Fibroblast of peridontal ligament (primary cell): Measurements from ENCODE around the gene POU2F2.
A peak's percentile ranks its signal among the peaks of the same experiment; 100 is the strongest.

Source experiments
- DNase-seq: peaks from one replicate; pipeline ENCODE4 v3.0.0-alpha.2; 2010; ENCODE audit errors: extremely low read depth

POU2F2 gene

DNA sequence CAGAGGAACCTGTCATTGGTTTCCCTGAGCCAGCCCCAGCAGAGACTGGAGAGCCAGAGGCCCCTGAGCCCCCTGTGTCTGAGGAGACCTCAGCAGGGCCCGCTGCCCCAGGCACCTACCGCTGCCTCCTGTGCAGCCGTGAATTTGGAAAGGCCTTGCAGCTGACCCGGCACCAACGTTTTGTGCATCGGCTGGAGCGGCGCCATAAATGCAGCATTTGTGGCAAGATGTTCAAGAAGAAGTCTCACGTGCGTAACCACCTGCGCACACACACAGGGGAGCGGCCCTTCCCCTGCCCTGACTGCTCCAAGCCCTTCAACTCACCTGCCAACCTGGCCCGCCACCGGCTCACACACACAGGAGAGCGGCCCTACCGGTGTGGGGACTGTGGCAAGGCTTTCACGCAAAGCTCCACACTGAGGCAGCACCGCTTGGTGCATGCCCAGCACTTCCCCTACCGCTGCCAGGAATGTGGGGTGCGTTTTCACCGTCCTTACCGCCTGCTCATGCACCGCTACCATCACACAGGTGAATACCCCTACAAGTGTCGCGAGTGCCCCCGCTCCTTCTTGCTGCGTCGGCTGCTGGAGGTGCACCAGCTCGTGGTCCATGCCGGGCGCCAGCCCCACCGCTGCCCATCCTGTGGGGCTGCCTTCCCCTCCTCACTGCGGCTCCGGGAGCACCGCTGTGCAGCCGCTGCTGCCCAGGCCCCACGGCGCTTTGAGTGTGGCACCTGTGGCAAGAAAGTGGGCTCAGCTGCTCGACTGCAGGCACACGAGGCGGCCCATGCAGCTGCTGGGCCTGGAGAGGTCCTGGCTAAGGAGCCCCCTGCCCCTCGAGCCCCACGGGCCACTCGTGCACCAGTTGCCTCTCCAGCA lies 52.1 kb downstream of the POU2F2 start:
- DNase-seq = no peak

DNA sequence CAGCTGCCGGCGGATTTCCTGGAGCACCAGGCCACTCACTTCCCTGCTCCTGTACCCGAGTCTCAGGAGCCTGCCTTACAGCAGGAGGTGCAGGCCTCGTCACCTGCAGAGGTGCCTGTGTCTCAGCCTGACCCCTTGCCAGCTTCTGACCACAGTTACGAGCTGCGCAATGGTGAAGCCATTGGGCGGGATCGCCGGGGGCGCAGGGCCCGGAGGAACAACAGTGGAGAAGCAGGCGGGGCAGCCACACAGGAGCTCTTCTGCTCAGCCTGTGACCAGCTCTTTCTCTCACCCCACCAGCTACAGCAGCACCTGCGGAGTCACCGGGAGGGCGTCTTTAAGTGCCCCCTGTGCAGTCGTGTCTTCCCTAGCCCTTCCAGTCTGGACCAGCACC lies 53.0 kb downstream of the POU2F2 start:
- no peak for DNase-seq

DNA sequence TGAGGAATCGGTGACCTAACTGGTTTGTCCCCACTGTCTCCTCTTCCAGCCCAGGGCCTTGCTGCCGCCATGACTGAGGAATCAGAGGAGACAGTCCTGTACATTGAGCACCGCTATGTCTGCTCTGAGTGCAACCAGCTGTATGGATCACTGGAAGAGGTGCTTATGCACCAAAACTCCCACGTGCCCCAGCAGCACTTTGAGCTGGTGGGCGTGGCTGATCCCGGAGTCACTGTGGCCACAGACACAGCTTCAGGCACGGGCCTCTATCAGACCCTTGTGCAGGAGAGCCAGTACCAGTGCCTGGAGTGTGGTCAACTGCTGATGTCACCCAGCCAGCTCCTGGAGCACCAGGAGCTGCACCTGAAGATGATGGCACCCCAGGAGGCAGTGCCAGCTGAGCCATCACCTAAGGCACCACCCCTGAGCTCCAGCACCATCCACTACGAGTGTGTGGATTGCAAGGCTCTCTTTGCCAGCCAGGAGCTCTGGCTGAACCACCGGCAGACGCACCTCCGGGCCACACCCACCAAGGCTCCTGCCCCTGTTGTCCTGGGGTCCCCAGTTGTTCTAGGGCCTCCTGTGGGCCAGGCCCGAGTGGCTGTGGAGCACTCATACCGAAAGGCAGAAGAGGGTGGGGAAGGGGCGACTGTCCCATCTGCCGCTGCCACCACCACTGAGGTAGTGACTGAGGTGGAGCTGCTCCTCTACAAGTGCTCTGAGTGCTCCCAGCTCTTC lies 53.5 kb downstream of the POU2F2 start:
- no peak for DNase-seq

DNA sequence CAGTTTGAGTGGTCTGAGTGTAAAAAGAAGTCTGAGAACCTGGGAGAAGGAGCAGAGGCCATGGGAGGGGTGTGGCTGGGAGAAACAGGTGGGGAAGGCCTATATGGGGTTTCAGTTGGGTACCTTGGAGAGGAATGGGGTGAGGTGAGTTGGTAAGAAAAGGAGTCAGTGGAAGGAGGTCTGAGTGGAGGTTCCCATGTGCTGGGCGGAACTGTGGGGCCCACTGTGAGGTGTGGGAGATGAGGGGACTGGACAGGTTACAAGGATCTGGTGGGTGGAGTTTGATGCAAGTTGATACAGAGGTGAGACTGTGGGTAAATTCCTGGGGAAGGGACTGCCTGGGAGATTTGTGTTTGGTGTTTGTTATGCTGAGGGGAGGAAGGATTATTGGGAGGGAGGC lies 54.2 kb downstream of the POU2F2 start:
- DNase-seq = no peak

DNA sequence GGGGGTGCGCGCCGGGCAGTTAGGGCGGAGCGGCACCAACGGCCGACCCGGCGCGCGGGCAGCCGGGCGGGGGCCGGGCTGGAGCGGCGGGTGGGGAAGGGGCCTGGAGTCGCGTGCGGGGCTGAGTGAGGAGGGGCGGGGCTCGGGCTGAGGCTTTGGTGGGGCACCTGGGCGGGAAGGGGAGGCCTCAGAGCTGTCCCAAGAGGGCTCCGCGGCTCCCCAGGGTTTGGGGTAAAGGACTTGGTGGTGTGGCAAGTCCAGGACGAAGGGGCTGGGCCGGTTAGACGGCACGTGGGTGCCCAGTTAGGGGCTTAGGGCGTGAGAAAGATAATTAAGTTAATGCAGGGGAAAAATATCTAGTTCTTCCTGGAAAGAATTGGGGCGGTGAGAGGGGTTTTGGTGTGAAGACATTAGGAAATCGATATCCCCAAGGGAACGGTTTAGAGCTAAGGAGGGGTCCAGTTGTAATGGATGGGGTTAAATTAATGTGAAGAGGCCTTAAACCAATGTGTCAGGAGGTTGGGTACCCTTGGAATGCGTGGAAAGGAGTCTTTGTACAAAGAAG lies 55.8 kb downstream of the POU2F2 start:
- no peak for DNase-seq

DNA sequence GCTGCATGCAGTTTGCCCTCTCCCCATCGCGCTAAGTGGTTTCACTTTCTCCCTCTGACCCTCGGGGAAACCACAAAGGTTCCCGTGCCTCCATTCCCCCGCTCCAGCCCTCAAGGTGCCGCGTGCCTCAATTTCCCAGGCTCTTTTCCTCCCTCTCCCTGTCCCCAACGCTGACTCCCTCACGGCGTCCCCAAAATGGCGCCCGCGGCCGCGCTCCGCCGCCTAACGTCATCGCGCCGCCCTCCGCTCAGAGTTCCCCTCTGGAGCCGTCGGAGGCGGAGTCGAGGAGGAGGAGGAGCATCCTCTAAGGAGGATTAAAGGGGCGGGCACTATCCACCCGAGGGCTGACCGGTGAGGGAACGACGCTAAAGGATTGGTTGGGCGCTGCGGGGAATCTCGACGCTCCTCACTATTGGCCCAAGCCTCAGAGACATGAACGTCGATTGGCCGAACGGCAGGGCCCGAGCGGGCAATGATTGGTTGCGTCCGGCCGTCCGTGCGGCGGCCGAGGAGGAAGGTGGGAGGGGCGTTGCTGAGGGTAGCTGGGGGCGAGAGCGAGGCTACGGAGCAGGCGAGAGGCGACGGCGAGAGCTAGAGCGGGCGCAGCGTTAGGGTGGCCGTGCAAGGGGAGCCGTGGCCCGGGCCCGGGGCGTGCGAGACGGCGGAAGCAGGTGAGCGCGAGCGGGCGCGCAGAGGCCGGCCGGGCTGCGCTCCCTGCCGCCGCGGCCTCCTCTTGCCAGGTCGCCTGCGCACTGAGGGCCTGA lies 56.4 kb downstream of the POU2F2 start, which contains the start of gene ZNF574:
Gene ZNF574 (plus strand): TSS at position 551 of the 764 bp plus-strand sequence. CDS start 2,441 bp downstream, outside the sequence.
- DNase-seq = peak; percentile 99

DNA sequence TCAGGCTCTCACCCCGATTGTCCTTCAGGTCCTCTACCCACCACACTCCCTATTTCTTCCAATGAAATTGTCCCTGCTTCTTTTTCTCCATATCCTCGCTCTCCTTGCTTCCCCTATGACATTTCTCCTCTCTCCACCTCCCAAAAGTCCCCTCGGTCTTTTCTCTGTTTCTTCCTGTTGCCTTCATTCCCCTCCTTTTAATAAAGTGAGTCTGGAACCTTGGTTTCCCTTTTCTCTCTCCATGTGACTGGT lies 57.0 kb downstream of the POU2F2 start:
- no peak for DNase-seq

DNA sequence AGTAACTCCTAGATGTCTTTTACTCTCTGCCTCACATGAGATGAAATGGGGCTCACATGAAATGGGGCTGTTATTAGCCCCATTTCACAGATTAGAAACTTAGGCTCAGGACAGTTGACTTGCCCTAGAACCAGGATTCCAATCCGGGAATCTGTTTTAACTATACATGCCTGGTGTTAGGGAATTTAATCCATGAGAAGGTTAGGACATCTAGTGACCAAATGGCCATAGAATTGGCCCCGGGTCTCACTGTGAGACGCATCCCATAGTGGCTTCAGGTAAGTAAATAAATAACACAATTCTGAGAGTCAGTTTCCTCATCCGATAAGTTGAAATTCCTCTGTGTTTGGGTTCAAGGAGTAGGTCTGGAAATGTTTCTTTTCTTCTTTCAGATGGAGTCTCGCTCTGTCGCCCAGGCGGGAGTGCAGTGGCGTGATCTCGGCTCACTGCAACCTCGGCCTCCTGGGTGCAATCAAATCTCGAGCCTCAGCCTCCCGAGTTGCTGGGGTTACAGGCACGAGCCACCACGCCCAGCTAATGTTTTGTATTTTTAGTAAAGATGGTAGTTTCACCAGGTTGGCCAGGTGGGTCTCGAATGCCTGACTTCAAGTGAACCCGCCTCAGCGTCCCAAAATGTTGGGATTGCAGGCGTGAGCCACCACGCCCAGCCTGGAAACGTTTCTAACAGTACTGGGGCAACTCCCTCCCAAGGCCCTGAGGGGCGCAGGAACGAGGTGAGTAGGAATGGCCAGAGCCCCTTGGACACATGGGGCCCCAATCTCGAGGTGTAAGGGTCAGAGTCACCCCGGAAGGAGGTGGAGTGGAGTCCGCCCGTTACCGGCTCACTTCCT lies 57.5 kb downstream of the POU2F2 start:
- no peak for DNase-seq

DNA sequence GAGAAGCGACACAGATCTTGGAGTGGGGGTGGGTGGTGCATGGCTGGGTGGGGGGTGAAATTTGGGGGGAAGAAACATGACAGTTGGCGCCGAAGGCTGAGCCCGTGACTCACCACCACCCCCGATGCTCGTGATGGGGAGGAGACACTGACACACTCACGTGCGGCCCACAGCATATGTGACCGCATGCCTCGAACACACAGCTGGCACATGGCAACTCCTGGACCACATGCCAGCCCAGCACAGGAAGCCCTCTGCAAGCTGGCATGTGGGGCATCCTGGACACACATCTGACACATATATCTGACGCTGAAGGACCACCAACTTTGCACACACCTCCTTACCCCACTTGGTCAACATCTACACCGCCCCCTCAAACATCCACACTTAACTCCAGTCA lies 61.0 kb downstream of the POU2F2 start:
- DNase-seq = no peak

DNA sequence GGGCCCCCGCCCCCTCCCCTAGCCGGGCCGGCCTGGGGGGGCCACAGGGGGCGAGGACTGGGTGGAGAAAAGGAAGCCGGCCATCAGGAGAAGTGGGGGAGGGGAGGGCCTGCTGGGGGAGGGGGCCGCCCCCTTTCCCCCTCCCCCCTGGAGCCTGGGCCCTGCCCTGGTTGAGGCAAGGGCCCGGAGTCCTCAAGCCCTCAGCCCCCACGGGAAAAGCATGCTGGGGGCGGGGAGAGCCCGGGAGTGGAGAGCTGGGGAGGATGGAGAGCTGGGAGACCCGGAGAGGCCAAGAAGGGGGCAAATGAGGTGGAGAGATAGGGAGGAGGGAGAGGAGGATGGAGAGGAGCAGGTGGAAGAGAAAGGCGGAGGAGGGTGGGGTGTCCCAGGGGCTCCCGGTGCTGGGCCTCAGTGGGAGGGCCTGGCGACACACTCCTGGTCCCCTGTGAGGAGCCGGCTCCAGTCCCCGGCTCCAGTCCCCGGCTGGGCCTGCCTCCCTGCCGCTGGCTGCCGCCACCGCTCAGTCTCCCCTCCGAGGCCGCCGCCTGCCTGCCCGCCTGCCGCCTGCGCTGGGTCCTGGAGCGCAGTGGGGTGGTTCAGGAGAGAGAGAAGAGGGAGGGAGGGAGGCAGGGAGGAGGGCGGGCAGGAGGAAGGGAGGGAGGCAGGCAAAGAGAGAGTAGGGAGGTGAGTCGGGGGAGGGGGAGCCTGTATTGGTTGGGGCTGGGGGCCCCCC lies 62.5 kb downstream of the POU2F2 start, which contains the start of gene GRIK5:
Gene GRIK5 (minus strand): TSS at position 588 of the 733 bp plus-strand sequence. CDS start 4,436 bp downstream, outside the sequence.
- no peak for DNase-seq

DNA sequence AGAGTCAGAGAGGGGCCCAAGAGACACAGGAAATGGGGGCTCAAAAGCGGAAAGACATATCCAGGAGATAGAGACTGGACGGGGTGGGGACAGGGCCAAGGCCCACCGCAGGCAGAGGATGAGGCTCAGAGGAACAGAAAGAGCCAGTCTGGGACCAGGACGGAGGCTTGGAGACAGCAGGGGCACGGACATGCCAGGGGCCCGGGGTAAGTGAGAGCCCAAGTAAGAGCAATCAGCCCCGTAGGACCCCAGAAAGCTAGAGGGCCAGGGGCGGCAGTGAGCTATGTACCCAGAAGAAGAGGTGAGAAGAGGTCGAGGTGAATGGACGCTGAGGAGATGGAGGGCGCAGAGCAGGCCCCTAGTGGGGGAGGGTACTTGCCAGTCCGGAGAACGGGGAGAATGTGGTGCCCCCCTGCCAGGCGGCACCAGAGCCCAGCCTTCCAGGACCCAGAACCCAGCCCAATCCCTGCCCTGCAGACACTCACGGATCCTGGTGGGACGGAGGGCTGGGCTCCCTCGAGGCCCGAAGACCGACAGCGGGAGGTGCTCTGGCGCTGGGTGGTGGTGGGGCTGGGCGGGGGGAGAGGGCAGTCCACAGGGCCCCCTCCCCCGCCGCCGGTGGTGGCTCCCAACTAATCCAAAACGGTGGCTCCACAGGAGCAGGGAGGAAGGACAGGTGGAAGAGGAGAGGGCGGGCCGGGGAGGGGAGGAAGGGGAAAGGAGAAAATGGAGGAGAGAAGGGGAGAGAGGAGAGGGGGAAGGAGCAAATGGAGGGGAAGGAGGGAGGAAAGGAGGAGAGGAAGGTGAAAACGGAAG lies 63.3 kb downstream of the POU2F2 start:
- no peak for DNase-seq

DNA sequence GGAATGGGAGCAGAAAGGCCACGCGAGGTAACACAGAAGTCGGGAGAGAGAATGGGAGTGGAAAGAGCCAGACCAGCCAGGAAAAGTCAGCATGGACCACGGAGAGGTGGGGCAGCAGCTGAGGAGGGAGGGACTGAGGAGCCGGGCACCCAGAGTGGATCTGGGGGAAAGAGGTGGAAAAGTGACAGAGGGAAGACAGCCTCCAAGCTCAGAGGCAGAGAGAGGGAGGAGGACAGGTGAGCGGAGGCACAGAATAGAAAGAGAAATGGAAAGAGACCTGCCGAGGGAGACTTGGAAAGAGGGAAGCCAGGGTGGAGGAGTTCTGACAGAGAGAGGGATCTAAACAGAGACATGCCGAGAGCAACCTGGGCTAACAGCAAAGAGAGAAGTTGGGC lies 63.9 kb downstream of the POU2F2 start:
- no peak for DNase-seq

DNA sequence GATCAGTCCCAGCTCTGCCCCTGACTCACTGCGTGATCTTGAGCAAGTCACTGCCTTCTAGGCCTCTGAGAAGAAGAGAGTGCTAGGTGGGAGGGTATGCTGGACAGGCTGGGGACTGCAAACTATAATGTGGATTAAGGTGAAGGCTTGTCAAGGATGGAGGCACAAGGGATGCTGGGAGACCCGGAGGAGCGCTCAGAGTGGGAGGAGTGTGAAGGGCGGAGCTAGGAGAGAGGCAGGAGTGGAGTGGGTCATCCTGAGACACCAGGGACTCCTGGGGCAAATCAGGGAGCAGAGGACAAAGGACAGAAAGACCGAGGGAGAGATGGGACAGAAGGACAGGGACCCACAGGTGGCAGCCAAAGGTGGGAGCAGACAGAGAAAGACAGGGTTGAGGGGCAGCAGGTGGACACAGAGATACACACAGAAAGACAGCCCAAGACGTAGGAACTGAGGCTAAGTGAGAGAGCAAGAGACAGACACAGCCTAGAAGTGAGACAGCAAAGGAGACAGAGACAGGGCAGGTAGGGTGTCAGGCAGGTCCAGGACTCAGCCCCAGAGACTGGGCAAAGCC lies 64.8 kb downstream of the POU2F2 start:
- no peak for DNase-seq

DNA sequence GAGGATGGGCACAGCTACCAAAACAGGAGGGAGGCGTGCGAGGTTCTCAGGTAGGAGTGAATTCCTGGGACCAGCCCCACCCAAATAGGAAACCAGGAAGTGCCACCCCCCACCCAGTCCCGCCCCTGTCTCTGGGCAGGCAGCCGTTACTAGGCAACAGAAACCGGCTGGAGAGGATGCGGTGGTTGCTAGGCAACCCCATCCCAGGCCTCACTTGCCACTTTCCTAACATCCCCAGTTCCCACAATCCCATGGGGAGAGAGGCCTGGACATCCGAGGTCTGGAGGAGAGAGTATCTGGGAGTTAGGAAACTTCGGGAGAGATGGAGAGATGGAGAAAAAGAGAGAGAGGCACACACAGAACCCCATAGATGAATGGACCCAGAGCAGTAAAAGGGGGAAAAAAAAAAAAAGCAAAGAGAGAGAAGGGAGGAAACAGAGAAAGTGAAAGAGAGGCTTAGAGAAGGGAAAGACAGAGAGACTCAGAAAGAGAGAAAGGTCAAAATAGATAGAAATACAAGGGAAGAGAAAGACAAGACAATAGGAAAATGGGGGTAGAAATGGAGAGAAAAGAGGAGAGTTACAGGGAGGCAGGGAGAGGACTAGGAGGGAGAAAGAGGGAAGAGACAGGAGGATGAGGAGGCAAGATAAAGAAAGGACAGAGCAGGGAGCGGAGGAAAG lies 66.0 kb downstream of the POU2F2 start:
- no peak for DNase-seq

DNA sequence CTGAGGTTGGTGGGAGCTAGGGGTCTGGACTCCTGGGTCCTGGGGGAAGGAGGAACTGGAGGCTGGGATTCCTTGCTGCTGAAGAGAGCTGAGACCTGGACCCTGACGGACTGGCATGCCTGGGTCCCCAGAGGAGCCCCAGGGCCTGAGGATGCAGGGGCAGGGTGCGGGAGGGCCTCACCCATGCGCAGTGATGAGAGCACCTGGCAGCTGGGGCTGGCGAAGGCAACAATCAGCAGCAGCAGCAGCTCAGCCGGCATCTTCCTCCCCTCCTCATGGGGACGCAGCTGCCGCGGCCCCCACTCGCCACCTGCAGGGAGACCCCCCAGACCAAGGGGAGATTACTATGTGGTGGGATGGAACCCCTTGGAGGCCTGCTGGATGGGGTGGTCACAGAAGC lies 66.7 kb downstream of the POU2F2 start:
- DNase-seq = no peak

DNA sequence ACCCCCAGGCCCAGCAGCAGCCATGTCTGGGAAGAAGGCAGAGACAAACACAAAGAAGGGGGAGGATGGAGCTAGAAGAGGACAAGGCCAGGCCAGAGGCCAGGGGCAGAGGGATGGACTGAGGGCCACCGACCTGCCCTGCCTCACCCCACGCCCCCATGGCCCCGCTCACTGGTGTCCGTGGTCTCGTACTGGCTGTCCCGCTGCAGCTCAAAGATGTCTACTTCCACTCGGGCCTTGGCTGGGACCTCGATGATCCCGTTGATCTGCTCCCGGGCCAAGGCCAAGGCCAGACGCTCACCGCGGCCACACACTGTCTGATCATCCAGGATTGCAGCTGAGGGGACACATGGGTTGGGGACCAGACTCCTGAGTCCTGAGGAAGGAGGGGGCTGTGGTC lies 67.2 kb downstream of the POU2F2 start:
- no peak for DNase-seq

DNA sequence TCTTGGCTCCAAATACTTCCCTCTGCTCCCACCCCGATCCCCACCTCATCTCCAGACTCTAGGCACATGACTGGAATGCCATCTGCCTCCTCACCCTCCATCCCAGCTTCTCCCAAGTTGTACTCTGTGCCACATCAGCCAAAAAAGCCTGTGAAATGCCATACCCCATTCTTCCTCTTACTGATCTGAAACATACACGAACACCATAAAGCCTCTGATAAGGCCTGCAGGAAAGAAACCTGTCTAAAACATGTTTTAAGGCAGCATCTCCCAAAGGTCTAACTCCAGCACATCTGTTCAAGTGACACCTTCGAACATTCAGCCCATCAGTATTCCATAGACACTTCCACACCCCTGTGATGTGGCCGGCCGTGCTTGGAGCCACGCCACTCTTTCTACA lies 67.8 kb downstream of the POU2F2 start:
- no peak for DNase-seq

DNA sequence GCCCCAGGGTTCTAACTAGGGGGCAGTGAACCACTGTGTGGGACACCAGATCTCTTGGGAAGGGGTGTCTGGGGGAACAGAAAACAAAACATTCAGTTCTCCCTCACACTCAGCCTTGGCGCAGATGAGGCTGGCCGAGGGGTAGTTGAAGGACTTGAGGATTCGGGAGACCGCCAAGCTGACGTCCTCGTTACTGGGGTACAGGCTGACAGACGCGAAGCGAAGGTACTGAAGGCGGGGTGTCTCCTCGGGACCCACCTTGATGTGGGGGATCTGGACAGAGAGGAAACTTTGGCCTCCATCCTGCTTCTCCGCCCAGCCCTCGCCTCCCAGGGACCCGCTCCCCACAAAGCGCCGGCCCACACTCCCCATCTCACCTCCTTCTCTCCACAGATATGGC lies 69.9 kb downstream of the POU2F2 start:
- no peak for DNase-seq

DNA sequence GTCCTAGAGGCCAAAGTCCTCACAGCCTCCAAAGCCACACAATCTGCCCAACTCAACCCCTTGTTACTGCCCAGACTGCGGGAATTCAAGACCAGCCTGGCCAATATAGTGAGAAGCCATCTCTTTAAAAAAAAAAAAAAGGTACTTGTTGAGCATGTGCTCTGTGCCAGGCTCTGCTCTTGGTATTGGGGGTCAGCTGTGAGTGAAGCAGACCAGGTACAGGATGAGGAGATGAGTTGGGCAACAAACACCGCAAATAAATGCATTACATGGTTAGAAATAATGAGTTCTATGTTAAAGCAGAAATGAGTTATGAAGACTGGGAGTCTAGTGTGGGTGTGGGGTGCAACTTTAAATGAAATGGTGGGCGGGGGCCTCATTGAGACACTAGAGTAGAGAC lies 72.1 kb downstream of the POU2F2 start:
- no peak for DNase-seq
